GM21528 (cell line): ENCODE measurements around the gene ZDHHC8.

Experiments used
- ATAC-seq: cut with Tn5 transposase; IDR thresholded peaks from one replicate; pipeline ENCODE4 v1.9.1; 2021; ENCODE audit warnings: mild to moderate bottlenecking, moderate library complexity; ENCODE audit not compliant: unreplicated experiment, low FRiP score

ZDHHC8 gene

DNA sequence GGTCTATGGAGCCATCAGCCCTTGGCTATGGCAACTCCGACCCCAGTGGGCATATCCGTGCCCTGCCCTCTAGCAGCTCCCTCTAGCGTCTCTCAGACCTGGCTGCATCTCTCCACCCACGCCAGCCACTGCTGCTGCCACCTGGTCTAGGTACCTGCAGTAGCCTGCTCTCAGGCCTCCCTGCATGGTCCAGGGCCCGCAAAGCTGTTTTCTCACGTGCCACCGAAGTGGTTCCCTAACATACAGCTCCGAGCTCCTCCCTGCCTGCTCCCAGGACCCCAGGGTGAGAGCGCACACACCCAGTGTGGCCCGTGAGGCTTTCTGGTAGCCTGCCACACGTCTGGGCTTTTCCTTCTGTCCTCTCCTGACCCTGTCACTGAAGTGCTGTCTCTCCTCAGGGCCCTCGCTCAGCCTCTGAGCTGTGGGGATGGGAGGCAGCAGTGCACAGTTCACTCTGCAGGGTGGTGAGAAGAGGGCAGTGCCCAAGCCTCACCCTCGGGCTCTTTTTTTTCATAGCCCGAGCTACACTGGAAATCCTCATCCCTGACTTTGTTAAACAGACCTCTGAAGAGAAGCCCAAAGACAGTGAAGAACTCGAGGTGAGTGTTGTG, 37.3 kb upstream of the ZDHHC8 start:
- ATAC-seq: no peak

DNA sequence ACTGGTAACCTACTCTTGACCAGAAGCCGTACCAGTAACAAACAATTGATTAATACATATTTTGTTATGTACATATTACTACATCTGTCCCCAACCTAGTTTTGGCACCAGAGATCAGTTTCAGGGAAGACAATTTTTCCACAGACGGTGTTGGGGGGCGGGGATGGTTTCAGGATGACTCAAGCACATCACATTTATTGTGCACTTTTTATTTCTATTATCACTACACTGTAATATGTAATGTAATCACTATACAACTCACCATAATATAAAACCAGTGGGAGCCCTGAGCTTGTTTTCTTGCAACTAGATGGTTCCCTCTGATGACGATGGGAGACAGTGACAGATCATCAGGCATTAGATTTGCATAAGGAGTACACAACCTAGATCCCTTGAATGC, 36.1 kb upstream of the ZDHHC8 start:
- ATAC-seq: no peak

DNA sequence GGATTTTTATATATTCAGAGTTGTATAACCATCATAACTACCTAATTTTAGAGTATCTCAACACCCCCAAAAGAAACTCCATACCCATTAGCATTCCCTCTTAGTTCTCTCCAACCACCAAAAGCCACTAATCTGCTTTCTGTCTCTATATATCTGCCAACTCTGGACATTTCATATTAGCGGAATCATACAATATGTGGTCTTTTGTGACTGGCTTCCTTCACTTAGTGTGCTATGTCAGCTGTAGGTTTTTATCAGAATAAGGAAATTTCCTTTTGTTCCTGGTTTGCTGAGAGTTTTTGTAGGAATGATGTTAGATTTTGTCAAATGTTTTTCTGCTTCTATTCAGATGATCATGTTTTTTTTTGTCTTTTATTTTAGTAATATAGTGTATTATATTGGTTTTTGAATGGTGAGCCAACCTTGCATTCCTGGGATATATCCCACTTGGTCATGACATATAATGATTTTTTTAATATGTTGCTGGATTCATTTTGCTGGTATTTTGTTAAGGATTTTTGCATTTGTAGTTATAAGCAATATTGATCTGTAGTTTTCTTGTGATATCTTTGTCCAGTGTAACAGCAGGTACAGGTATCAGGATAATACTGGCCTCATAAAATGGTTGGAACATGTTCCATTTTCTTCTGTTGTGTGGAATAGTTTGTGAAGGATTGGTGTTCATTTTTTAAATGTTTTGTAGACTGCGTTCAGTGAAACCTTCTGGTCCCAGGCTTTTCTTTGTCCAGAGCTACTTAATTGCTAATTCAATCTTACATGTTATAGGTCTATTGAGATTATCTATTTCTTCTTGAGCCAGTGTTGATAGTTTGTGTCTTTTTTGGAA, 34.8 kb upstream of the ZDHHC8 start:
- no peak for ATAC-seq

DNA sequence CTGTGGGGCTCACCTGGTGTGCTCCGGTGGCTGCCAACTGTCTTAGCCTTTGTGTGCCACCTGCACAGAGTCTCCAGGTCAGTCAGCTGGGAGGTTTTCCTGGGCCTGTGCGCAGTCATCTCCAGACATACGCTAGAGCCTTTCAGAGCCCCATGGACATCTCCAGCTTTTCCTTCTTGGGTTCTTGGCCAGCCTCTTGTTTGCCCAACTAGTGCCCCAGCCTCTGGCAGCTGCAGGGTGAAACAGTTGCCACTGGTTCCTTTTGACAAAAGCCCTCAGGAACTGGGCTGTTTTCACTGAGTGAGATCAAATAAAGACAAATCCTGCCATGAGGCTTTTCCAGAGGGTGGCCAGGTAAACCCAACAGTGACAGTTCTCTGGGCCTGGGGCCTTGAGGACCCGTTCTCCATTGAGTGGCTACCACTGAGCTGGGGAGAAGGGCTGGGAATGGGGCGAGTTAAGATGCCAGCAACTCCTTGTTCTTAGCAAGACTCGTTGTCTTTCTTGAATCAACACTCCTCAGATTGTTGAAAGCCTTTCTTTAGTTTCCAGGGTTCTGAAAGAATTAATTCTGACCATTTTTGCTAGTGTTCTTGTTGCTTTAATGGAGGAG, 32.4 kb upstream of the ZDHHC8 start:
- no peak for ATAC-seq

DNA sequence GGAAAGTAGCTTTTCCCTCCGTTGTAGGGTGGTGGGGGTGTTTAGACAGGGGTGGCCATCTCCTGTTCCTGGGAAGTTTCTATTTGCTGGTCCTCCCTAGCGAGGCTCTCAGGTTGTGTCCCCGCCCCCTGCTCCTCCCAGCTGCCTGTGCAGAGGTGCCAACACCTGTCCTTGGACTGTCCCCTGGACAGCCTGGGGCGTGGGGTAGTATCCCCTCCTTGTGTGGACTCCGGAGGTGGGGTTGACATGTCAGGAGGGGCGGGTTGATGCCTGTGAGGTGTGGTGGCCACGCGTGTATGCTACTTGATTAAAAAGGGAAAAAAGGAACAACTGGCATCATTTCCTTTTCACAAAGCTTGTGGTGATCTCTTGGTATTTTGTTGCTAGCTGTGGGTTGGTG, 30.0 kb upstream of the ZDHHC8 start:
- no peak for ATAC-seq

DNA sequence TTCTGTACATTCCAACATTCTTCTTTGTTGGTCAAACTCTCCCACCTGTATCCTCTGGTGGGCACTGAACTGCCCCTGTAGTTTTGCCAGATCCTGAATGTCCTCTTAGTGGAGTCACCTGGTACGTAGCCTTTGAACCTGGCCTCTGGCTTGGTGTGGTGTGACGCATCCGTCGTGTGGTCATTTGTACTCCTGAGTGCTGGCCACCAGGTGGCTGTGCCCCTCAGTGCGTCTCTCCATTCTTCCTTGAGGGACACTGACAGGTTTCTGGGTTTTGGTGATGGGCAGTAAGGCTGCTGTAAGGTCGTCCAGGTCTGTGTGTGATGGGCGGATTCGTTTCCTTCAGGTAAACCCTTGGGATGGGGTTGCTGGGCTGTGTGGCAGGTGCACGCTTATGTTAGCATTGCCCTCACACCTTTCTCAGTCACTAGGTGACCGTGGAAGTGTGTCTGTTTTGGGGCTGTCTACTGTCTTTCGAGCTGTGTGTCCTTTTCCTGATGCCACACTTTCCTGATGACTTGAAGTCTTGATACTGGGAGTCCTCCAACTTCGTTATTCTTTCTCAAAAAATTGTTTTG, 29.3 kb upstream of the ZDHHC8 start:
- ATAC-seq: no peak

DNA sequence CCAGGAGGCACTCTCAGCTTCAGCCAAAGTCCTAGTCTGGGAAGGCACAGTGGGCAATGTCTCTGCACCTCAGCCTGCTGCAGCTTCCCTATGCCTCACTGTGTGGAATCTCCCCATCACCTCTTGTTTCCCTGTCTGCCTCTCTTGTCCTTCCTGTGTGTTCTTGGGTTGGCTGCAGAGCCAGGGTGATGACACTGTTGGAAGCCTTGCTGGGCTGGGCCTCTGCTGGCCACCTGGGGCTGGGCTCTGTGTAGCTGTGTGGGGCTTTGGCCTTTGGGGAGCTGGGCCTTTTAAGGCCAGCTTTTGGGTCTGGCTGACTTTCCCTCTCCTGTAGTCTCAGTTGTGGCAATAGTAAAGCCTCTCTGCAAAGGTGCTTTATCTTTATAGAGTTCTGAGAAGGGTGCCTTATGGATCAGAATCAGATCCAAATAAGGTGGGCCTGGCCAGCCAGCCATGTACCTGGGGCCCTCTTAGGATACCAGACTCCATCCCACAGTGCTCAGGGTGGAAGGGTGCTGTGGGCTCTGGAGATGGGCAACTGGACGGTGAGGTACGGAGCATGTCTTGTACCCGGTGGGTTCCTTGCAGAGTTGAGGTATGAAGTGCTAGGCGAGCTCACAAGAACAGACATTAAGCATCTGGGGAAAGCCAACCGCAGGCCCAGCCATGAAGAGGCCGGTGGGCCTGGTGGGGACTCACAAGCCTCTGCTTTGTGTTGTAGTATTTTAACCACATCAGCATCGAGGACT, 26.0 kb upstream of the ZDHHC8 start:
- ATAC-seq: no peak

DNA sequence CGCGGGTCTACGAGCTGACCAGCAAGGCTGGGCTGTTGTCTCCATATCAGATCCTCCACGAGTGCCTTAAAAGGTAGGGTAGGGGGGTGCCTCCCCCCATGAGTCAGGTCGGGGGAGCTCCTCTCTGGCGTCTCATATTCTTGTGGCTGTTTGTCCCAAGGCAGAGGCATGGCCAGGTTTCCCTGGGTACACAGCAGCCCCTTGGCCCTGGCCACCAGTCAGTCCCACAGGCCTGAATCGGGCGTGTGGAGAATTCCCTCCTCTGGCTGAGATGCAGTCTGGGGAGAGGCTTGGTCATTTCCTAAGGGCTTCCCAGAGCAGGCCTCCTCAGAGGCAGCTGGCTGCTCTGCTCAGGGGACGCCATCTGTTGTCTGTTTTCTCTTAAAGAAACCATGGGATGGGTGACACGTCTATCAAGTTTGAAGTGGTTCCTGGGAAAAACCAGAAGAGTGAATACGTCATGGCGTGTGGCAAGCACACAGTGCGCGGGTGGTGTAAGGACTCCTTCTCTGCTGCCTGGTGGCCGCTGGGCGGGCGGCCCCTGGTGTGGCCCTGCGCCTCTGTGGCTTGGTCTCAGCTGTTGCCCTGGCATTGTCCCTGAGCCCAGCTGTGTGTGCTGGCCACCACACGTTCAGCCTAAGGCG, 25.3 kb upstream of the ZDHHC8 start:
- no peak for ATAC-seq

DNA sequence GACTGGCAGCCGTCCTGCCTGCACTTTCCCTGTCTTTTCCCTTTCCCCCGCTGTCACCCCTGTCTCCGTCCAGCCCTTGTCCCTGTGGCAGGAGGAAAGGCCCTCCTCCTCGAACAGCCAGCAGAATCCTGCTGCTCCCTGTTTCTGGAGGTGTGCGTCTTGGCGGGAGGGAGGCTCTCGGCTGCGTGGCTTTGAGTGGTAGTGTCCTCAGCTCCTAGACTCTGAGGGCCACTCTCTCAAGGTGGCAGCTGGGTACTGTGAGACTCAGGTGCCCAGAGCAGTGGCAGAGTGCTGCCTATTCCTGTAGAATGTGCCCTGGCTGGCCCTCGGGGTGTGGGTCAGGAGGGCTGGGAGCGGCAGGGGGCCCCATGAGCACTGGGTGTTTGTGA, 24.8 kb upstream of the ZDHHC8 start:
- ATAC-seq: no peak

DNA sequence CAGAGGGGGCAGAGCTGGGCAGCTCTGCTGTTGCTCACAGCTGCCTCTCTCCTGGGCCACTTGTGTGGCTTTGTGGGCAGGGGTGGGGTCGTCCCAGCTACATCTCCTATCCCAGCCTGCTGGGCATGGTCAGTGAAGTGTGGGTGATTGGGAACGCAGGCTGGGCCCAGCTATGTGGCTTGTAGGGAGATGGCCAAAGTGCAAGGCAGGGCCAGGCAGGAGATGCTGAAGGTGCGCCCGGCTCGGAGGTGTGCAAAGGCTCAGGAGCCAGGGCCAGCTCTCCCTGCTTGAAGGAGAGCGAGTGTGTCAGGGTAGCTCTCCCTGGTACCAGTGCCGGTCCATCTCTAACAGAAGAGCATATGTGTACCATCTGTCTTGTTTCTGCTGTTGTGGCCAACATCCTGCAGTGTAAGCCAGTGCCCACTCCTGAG, 24.1 kb upstream of the ZDHHC8 start:
- no peak for ATAC-seq

DNA sequence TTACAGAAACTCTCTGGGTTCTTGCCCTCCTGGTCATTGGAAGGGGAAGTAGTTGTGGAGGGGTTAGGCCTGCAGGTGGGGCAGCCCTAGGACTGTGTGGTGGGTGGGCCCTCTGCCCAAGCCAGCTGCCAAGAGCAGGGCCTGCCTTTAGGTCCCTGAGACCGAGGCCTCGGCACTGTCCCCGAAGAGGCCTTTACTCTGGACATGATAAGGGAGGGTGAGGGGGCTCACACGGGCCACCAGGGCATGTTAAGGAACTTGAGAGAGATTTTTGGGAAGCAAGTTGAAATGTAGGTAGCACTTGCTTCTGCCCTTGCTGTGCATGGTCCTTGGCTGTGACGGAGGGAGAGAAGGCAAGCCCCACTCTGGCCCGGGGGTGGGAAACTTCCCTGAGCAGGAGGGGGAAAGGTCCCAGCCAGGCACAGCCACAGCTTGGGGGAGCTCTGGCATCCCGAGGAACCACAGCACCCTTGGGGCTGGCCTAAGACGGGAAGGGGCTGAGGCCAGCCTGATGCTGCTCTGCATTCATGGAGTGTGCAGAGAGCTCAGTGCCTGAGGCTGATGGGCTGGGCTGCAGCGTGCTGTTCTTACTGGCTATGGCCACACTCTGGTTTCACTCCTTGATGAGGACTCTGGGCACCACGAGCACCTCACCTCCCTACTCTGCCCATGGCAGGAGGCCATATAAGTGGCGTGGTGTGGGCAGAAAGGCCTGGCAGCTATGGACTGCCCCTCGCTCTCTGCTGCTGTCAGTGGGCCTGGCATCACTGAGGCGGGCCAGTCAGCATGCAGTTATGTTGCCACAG, 23.4 kb upstream of the ZDHHC8 start:
- no peak for ATAC-seq

DNA sequence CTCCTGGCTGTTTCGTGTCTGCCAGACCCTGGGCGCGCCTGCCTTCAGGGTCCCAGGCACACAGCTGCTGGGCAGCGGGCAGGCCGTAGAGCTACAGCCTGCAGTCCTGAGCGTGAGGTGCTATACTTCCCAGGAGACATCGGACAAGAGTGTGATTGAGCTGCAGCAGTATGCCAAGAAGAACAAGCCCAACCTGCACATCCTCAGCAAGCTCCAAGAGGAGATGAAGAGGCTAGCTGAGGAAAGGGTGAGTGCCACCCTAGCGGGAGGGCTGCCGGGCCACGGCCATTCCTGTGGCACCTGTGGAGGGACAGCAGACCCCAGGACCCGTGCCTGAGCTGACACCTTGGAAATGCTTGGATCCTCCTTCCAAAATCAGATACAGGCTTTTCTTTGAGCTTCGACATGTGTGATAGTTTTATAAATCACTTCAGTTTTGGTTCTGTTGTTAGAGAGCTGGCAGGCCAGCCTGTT, 22.8 kb upstream of the ZDHHC8 start:
- ATAC-seq: no peak

DNA sequence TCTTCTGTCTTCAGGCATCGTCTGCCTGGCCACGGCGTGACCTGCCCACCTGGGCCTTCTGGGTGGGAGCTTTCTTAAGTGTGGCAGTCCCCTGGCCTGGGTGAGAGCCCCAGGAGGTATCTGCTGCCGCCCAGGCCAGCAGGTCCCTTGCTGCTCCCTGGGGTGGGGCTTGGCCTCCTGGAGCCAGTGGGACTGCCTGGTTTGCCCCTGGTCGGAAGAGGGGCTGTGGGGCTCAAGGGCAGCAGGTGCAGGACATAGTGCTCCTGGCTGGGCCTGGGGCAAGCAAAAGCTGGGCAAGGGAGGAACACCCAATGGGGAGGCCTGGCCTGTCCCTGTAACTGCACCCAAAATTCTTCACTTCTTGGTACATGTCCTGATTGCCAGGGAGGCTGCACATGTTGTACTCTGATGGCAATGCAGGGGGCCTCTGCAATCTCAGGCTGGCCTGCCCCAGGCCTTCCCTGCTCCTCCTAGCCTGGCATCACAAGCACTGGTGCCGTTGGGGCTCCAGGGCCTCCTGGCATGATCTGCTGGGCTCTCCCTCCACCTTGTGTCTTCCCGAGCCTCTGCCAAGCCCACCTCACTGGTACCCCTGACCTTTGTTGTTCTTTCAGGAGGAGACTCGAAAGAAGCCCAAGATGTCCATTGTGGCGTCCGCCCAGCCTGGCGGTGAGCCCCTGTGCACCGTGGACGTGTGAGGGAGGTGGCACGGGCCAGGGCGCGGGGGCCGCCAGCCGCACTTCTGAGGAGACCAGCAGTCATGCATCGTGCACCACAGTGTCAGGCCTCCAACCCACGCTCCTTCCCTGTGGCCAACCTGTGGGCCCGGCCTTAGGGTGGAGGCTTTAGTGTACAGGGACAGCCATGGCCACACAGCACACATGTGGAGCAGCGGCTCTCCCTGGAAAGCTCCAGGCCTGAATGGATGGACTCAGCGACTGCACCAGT, 21.9 kb upstream of the ZDHHC8 start:
- no peak for ATAC-seq

DNA sequence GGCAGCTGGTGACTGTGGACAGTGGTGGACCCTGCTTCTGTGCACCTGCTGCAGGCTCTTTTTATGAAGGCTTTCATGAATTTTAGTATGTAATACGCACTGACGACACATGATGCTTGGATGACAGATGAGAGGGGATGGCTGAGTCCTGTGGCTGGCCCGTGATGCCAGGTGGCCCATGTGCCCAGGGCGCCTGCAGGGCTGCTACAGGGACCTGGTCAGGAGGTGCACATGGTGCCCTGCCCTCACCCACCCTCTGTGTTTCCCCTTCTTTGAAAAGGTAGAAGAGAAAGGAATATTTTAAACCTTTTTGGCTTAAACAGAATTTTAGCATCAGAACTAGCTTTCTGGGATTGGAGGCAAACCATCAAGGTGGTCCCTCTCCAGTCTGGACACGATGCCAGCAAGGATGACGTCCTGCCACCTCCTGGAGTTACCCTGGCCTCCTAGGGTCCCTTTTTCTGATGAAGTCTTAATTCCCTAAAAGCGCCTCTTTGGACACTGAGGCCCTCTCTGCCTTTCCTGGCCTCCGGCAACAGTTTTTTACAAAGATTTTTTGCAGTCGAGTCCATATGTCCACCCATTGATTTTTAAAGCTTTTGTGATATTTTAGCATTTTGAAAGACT, 21.1 kb upstream of the ZDHHC8 start:
- no peak for ATAC-seq

DNA sequence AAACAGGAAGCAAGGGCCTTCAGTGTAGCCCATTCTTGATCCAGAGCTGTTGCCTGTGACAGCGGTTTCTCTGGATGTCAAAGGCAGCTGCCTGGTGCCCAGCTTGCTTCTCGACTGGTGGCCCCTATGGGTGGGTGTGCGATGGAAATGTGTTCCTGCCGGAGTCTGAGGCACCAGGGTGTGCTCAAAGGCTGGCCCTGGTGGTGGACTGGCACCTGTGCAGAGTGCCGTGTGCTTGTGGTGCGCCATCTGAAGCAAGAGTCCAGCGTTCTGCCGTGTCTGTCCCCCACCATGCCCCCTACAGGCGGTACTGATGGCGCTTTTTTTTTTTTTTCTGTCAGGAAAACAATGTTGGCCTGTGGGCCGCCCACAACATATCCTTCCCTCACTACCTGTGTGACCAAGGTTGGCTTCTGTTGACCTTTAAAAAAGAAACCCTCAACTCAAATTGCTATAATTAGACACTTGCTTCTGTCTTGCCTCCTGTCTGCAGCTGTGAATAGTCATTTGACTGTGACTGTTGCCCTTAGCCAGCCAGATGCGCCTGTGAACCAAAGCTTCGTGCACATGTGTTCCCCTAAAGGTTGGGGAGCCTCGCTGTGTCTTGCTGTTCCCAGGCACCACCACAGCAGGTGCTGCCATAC, 20.4 kb upstream of the ZDHHC8 start:
- ATAC-seq: no peak

DNA sequence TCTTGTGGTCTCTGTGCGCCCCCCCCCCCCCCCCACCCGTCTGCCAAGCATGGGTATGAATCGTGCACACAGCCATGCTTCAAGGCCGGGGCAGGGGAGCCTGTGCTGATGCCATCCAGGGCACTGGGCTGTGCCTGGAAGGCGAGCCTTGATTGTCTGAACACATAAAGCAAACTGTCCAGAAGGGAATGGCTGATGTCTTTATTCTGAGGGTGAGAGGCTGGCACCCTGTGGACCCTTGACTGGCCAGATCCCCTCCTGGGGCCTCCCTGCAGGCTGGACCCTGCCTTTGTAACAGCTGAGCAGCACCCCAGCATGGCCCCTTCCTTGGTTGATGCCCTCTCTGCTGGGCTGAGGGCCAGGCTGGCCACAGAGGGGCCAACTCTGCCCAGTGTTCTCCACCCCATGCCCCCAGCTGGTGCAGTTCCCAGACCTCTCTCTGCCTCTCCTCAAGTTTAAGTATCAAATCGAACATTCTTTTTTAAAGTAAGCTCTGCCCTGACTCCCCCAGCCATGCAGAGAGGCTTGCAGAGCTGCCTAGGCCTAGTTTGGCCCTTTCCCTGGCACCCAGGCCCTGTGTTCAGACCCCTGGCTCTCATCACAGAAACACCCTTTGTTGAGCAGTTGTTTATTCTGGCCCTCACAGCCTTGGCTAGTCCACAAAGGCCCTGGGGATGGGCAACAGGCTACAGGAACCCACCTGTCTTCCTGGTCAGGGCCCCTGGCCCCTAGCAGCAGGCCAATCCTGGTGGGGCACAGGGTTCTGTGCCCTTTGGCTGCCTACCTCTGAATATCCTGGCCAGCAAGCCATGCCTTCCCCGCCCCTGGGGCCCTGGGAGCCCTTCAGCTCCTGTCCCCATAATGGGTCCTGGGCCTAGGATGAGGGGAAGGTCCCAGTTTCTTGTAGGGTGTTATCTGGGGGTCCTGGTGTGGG, 19.6 kb upstream of the ZDHHC8 start:
- no peak for ATAC-seq
